Gastrocnemius medialis (tissue), 4 donors: ENCODE results near the gene TNFAIP8. TPM values are rescaled to one million over a fixed set of nuclear protein-coding genes. Genes with fewer than 3 reads are reported as not detected.

ENCODE experiments used
- ATAC-seq, 2 donors: fragments of 150-250 bp; one replicate each; pipeline ENCODE4 v1.9.1; 2016
- DNase-seq, 2 donors: peaks; one replicate each; pipeline ENCODE4 v3.0.0-alpha.2; 2019
- H3K27ac ChIP-seq, 4 donors: fragments of 200-600 bp; sonication (generic); 1 replicate in 1 of 4; 2 replicates in 3 of 4; pipeline ENCODE4 v1.5.1; 2016 to 2018; ENCODE audit warnings: mild to moderate bottlenecking in 2 of 4, moderate library complexity in 1 of 4
- H3K27me3 ChIP-seq, 3 donors: fragments of 200-600 bp; sonication (generic) in 2 of 3; 1 replicate in 1 of 3; 2 replicates in 2 of 3; pipeline versions ENCODE4 v1.5.1 to v1.6.0; 2016 to 2019; ENCODE audit warnings: mild to moderate bottlenecking in 1 of 3, moderate library complexity in 1 of 3
- H3K36me3 ChIP-seq, 2 donors: fragments of 200-600 bp; sonication (generic) in 1 of 2; one replicate each; pipeline ENCODE4 v1.5.1; 2017 to 2018
- H3K4me1 ChIP-seq, 2 donors: fragments of 200-600 bp; sonication (generic) in 1 of 2; one replicate each; pipeline ENCODE4 v1.5.1; 2016 to 2017; ENCODE audit warnings: mild to moderate bottlenecking in 2 of 2
- H3K4me3 ChIP-seq, 4 donors: fragments of 200-600 bp; sonication (generic) in 3 of 4; 1 replicate in 1 of 4; 2 replicates in 3 of 4; pipeline ENCODE4 v1.5.1; 2016 to 2019; ENCODE audit warnings: mild to moderate bottlenecking in 2 of 4
- H3K9me3 ChIP-seq, 3 donors: fragments of 200-600 bp; sonication (generic) in 2 of 3; 1 replicate in 1 of 3; 2 replicates in 2 of 3; pipeline ENCODE4 v1.5.1; 2016 to 2019
- POLR2A ChIP-seq, 2 donors: fragments of 450-650 bp; IDR thresholded peaks; one replicate each; pipeline ENCODE4 v1.6.1; 2017; ENCODE audit warnings: antibody characterized with exemption in 2 of 2, mild to moderate bottlenecking in 2 of 2, moderate library complexity in 2 of 2
- in situ Hi-C, 4 donors: fragments of 200-750 bp; cut with MboI; loops; one replicate each; pipeline versions ENCODE4 v1.15.0 to v1.8.0; 2017; ENCODE audit warnings: low sequenced_read_pairs in 4 of 4
- intact Hi-C: fragments of 100-400 bp; cut with DNase I; formaldehyde crosslinking; loops from one replicate; pipeline ENCODE4 v1.15.1; 2023; ENCODE audit warnings: low total_unique reads
- total RNA-seq, 4 donors: library from RNA; depleted of rRNA; stranded (reverse); fragments of >200 nt; gene quantifications; one replicate each; pipeline versions ENCODE4 v1.1.0 to v1.2.3, GENCODE V29; 2016
- TF ChIP-seq, protein P1 (sequence below), 5 experiments: fragments of 450-650 bp in 3 of 5; fragments of 200-600 bp in 2 of 5; sonication (generic) in 2 of 5; IDR thresholded peaks in 4 of 5; conservative IDR thresholded peaks in 1 of 5; 1 replicate in 4 of 5; 2 replicates in 1 of 5; pipeline ENCODE4 v1.5.1; 2016 to 2019; ENCODE audit warnings: antibody characterized with exemption in 5 of 5, mild to moderate bottlenecking in 3 of 5, moderate library complexity in 3 of 5

Gene TNFAIP8
- 1 to 10 TPM in 3 of 4 donors, under 1 TPM in 1; 0.20 to 5.8 (median 2.0) TPM for total RNA-seq

- TF ChIP-seq, protein P1, sequence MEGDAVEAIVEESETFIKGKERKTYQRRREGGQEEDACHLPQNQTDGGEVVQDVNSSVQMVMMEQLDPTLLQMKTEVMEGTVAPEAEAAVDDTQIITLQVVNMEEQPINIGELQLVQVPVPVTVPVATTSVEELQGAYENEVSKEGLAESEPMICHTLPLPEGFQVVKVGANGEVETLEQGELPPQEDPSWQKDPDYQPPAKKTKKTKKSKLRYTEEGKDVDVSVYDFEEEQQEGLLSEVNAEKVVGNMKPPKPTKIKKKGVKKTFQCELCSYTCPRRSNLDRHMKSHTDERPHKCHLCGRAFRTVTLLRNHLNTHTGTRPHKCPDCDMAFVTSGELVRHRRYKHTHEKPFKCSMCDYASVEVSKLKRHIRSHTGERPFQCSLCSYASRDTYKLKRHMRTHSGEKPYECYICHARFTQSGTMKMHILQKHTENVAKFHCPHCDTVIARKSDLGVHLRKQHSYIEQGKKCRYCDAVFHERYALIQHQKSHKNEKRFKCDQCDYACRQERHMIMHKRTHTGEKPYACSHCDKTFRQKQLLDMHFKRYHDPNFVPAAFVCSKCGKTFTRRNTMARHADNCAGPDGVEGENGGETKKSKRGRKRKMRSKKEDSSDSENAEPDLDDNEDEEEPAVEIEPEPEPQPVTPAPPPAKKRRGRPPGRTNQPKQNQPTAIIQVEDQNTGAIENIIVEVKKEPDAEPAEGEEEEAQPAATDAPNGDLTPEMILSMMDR (IDR thresholded peaks at IDR 0.05 in 4 of 5, conservative IDR thresholded peaks at IDR 0.05 in 1 of 5): no peak
- no peak for TF ChIP-seq POLR2A (IDR thresholded peaks at IDR 0.05)
- in situ Hi-C loops: no loop called here
- Histone ChIP-seq H3K27me3 (peaks cover 6 to 33% (median 18%) of the 10 kb centered on the region in 3 donors), H3K27ac (peak within 1 kb of the TSS in 2 of 4 donors; percentile 1 to 26), H3K9me3 (no peaks in the 10 kb centered on the region), H3K4me1 (no peaks in the 10 kb centered on the region), H3K36me3 (no peaks in the 10 kb centered on the region), H3K4me3 (peak within 1 kb of the TSS; percentile 56 to 70 (median 60))
- intact Hi-C loops: loop anchor here (5.0 kb wide), 1 partner anchor 89 kb away; no protein-coding TSS in a partner anchor
- peak in 1 of 2 donors; percentile 25 for DNase-seq
- peak; percentile 46 to 65 for ATAC-seq
Measured at GRCh38 chr5:119355685-119356611, at the start of gene TNFAIP8. TSS of gene TNFAIP8 (plus strand) at chr5:119356019. CDS start at chr5:119356091, 72 bp downstream.

DNA sequence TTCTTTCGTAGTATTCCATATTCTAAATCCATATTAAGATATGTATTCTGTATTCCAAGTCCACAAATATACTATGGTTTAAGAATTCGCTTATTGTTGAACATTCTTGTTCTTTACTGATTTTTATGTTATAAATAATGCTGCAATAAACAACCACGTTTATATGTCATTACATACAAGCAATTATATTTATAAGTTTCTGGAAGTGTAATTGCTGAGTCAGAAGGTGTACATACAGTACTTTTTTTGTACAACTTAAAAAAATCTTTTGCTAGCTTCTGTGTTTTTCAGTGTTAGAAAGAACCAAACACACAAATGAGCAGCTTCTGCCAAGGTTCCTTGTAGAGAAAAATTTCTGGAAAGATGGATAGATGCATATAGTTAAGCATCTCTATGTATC is 48.6 kb upstream of the TNFAIP8 start:
- DNase-seq: no peak
- Histone ChIP-seq H3K4me3 (no peak overlapping the region), H3K36me3 (no peaks in the 10 kb centered on the region), H3K4me1 (no peaks in the 10 kb centered on the region), H3K27ac (no peak overlapping the region), H3K27me3 (no peaks in the 10 kb centered on the region), H3K9me3 (no peaks in the 10 kb centered on the region)
- intact Hi-C loops (no loop called here), in situ Hi-C loops (no loop called here)
- TF ChIP-seq, protein P1 (IDR thresholded peaks at IDR 0.05 in 4 of 5, conservative IDR thresholded peaks at IDR 0.05 in 1 of 5): no peak
- no peak for TF ChIP-seq POLR2A (IDR thresholded peaks at IDR 0.05)
- ATAC-seq: no peak

DNA sequence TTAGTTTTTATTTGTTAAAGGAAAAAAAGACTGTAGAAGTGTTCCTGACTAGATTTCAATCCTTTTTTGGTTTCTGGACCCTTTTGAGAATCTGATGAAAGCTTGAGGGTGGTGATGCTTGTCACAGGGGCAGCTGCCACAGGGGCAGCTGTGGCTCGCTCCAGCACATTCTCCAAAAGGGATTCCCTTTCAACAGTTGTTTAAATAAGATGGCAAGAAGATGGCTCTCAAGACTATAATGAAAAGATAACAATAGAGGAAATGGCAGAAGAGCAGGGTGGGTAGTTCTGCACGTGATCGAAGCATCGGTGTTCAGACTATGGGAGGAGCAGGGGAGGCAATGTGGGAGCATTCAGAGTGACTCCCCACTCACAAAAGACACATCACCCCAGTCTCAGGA is 46.5 kb upstream of the TNFAIP8 start:
- H3K4me1 ChIP-seq: no peaks in the 10 kb centered on the region
- H3K27ac ChIP-seq: no peak overlapping the region
- ATAC-seq (no peak), DNase-seq (no peak)
- H3K4me3 ChIP-seq: no peak overlapping the region
- H3K36me3 ChIP-seq: no peaks in the 10 kb centered on the region
- intact Hi-C loops (no loop called here), in situ Hi-C loops (no loop called here)
- no peak for TF ChIP-seq POLR2A (IDR thresholded peaks at IDR 0.05)
- TF ChIP-seq, protein P1 (IDR thresholded peaks at IDR 0.05 in 4 of 5, conservative IDR thresholded peaks at IDR 0.05 in 1 of 5): no peak
- no peaks in the 10 kb centered on the region for H3K9me3 ChIP-seq
- H3K27me3 ChIP-seq: no peaks in the 10 kb centered on the region

DNA sequence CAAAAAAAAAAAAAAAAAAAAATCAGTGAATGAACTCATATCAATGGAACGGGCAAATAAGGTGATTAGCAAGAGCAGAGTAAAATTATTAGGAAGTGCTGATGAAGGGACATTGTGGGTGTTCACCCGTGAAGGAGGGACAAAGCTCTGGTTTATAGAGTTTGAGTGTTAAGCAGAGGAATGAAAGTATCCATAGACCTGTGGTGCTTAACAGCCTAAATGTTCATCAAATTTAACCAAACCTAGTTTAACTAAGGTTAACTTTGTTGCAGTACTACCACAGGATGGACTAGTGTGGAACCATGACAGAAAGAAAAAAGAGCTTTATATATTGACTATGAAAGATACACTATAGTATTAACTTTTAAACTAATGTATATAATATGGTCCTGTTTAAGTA is 44.1 kb upstream of the TNFAIP8 start:
- in situ Hi-C loops (no loop called here), intact Hi-C loops (no loop called here)
- no peak for DNase-seq
- H3K36me3 ChIP-seq: no peaks in the 10 kb centered on the region
- H3K4me1 ChIP-seq: no peaks in the 10 kb centered on the region
- no peak overlapping the region for H3K4me3 ChIP-seq
- no peaks in the 10 kb centered on the region for H3K27me3 ChIP-seq
- no peaks in the 10 kb centered on the region for H3K9me3 ChIP-seq
- H3K27ac ChIP-seq: no peak overlapping the region
- TF ChIP-seq, protein P1 (IDR thresholded peaks at IDR 0.05 in 4 of 5, conservative IDR thresholded peaks at IDR 0.05 in 1 of 5): no peak
- TF ChIP-seq POLR2A (IDR thresholded peaks at IDR 0.05): no peak
- no peak for ATAC-seq
